Measurements from ENCODE around the gene USP7. TPM values are rescaled to one million over a fixed set of nuclear protein-coding genes. Genes with fewer than 3 reads are reported as not detected.

The USP7 gene
- total RNA-seq, 1 donor from 2014 or later: 74.6 TPM

DNA sequence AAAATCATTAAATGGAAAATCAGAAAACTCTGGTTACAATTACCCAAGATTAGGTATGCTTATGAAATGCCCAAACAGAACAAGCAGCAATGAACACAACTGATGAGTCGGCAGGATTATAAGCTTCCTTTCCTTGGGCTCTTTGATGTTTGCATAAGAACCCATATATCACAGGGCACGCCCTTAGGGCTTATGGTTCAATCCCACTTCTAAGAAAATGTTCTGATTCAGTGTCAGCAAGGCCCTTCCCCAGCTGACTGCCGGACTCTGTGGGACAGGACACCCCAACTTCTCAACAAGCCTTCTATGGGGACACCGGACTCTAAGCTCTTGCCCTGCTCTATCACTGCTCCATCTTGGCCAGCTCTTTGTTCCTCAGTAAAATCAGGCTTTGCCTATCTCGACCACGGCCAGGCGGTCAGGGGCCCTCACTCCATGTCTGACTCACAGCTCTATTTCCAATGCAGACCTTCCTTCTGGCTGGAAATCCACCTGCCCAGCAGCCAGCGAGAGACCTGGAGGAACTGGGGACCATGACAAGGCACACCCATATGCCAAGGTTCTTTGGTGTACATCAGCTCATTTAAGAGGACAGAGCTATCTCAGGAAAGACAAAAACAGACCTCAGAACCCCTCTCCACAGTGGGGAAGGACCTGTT is 54.8 kb downstream of the USP7 start:
- intact Hi-C loops (cut with DNase I): loop anchor here (10.0 kb wide), 1 partner anchor 96 kb away; no protein-coding TSS in a partner anchor
- DNase-seq (ENCODE audit: low spot score): no peak

DNA sequence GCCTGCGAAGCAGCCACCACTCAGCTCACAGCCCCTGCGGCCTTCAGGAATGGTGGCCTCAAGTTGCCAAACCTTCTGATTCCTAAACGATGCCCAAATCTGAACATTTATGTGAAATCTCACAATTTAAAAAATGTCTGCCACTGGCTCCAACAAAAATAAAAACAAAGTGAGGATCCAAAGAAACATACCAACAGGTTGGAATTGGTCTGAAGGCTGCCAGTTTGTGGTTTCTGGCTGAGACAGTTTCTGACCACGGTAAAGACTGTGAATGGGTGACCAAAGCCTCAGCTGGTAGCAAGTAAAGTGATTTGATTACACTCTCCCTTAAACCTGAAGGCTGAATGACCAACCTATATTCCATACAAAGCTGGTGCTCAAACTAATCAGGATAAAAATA is 56.6 kb downstream of the USP7 start:
- intact Hi-C loops (cut with DNase I): loop anchor here (10.0 kb wide), 1 partner anchor 98 kb away; no protein-coding TSS in a partner anchor
- no peak for DNase-seq (ENCODE audit: low spot score)

DNA sequence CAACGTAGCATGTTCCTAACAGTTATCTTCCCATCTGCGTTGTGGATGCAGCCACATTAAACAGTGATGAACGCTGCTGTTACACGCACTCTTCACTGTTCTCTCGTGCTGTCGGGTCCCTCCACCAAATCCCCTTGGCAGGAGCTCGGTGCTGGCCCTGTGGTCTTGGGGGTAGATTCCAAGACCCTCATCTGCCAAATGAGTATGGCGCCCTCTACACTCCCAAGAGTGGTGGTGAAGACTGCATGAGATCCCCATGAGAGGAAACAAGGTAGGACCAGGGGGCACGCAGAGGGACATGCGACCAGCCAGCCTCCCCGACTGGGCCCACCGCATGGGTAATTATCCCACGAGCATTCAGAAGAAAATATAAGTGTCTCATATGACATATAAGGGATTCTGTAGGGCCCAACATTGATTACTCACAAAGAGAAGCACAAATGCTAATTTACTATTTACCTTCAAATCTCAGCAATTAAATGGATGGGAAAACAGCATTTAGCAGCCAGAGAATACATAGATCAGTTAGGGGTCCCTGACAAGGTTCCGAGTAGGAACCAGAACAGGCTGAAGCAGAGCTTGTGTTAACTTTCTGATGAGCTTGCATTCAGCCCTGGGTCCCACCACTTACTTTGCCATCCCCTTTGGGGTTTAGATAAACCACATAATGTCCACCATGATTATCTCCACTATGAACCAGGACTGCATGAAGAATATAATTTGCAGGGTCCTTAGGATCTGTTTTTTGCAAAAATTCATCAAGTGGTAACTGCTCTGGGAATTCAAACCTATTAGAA is 57.7 kb downstream of the USP7 start:
- intact Hi-C loops (cut with DNase I): loop anchor here (10.0 kb wide), 1 partner anchor 99 kb away; no protein-coding TSS in a partner anchor
- no peak for DNase-seq (ENCODE audit: low spot score)

DNA sequence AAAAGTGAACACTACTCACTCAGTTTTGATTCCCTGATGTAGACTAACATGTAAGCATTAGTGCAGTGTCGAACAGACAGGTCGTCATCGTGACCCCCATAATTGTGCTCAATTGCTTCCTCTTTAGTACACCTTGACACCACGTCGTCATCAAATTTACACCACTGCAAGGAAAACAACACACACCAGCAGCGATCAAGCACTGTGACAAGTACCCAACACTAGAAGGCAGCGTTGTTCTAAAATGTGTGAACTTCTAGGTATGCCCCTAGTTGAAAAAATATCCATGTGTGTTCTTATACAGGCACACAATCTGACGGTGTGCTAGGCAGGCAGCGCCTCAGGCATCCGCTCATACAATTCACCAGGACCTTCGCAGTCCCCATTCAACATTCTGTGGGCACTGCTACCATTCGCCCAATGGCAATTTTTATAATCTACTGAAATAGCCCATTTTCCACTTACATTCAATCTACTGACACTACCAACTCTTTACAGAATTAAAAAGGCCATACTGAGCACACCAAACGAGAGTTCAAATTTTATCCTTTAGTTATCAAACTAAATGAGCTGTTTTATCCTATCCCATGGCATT is 58.4 kb downstream of the USP7 start:
- intact Hi-C loops (cut with DNase I): loop anchor here (10.0 kb wide), 1 partner anchor 100 kb away; no protein-coding TSS in a partner anchor

DNA sequence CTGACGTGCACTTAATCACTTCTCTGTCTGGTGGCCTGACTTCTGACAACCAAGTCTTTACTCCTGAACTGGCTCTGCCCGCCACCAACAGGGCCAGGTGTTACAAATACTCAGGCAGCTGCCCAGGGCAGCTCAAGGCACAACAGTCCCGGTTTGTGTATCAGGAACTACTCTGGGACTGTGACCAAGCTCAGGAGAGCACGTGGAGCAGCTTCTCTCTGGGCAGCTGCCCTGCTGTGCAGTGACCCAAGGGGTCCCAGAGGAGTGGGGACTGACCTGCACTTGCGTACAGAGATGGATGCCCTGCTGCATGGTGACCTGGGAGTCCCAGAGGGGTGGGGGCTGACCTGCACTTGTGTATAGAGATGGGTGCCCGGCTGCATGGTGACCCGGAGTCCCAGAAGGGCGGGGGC is 59.7 kb downstream of the USP7 start:
- intact Hi-C loops (cut with DNase I): loop anchor here (10.0 kb wide), 1 partner anchor 101 kb away; no protein-coding TSS in a partner anchor
- DNase-seq (ENCODE audit: low spot score): no peak

More for the DNA sequence above, 58.4 kb downstream of the USP7 start:
- DNase-seq (ENCODE audit: low spot score): no peak

DNA sequence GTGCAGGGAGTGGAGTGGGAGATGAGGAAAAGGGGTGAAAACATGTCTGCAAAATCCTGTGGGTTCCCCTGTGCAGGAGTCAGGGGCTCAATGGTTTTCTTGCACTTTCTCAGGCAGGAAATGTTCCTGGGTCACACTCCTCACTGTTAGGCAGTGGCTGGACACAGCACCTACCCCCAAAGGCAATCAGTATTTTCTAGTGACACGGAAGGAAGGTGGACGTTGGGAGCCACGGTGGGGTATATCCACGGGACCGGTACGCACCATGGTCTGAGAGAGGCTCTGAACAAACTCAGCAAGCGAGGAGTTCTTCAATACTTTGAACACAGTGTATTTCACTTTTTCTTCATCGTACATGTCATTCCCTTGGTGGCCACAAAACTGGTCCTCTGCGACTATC is 60.7 kb downstream of the USP7 start:
- no peak for DNase-seq (ENCODE audit: low spot score)
- intact Hi-C loops (cut with DNase I): loop anchor here (10.0 kb wide), 1 partner anchor 102 kb away; no protein-coding TSS in a partner anchor

DNA sequence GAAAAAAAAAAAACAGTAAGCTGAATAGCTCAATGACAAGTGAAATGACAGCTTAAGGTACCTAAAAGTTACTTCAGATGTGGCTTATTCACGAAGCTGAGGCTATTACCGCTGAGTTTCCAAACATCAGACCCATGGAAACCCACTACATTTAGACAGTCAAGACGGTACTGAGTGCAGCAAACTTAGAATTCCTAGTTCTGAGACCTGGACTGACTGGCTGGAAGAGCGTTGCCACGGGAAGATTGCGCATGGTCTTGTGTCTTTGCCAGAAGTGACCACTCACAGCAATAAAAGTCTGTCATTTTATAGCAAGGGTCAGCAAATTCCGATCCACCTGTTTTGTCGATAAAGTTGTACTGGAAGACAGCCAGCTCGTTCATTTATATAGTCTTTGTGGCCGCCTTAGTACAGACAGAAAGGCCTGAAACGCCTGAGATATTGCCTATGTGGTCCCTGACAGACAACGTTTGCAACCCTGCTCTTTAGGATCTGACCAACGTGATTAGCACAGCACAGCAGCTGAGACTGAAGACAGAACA is 62.3 kb downstream of the USP7 start:
- intact Hi-C loops (cut with DNase I): loop anchor here (10.0 kb wide), 1 partner anchor 103 kb away; no protein-coding TSS in a partner anchor
- no peak for DNase-seq (ENCODE audit: low spot score)

DNA sequence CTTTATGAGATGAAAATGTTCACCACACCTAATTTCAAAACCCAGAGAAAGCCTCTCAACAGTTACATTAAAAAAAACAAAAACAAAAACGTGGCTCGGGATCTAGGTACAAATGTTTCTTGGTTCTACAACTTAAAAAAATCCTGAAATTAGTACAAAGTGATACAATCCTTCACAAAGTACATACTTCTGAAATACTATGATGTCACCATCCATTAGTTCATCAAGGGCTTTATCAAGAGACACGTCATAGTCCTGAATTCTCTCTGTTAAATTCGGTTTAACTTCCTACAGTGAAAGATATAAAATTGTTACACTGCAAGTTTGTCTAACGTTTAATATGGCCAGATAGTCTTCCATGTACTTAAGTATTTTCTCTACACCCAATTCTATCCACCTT is 63.4 kb downstream of the USP7 start:
- intact Hi-C loops (cut with DNase I): loop anchor here (10.0 kb wide), 1 partner anchor 104 kb away; no protein-coding TSS in a partner anchor
- DNase-seq (ENCODE audit: low spot score): no peak

DNA sequence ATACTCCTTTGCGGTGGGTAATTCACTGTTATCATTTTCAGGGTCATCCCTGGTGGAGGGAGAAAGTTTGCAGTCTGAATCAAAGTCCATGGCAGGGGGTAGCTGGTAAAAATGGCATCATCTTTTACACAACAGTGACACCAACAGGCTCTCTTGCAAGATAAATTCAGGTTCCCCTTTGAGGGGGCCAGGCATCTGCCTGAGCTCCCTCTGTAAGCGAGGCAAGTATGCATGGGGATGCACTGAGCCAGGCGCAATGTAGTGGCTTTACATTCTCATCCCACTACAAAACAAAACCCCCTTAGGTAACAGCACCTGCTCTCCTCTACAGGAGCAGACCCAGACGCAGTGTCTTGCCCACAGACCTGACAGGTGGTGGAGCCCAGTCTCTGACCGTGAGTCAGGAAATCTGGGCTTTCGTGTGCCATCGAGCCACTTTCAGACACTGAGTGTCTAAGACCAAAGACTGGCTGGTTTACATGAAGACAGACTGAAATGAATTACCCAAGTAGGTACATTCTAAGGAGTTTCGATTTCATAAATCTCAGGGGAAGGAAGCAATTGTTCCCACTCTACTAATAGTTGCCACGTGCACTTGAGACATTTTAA is 63.9 kb downstream of the USP7 start:
- no peak for DNase-seq (ENCODE audit: low spot score)
- intact Hi-C loops (cut with DNase I): loop anchor here (10.0 kb wide), 1 partner anchor 105 kb away; no protein-coding TSS in a partner anchor

DNA sequence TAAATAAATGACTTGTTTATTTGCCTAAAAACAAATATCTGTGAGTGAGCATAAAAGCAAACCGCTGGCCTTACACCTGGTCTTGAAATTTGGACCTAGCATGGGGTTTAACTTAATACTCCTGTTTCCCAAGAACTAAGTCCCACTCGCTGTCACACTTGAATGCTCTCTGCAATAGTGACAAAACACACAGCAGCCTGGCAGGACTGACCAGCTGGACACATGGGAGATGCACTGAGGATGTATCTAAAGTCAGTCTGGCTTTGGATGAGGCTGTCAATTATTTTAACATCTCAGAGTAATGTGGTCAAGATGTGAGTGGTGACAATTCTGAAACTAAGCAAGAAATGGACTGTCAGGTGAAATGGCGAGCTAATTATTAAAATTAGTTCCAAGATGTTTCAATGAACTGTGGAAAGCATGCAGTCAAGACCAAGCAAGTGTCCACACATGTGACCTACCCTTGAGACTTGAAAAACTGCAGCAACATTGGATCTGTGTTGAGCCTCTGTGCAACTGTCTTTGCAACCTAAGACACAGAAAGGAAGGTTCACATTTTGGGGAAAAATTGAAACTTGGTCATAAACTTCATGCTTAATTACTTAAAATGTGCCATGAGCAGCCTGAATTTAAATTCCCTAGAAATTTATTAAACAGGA is 64.9 kb downstream of the USP7 start:
- intact Hi-C loops (cut with DNase I): no loop called here
- no peak for DNase-seq (ENCODE audit: low spot score)

DNA sequence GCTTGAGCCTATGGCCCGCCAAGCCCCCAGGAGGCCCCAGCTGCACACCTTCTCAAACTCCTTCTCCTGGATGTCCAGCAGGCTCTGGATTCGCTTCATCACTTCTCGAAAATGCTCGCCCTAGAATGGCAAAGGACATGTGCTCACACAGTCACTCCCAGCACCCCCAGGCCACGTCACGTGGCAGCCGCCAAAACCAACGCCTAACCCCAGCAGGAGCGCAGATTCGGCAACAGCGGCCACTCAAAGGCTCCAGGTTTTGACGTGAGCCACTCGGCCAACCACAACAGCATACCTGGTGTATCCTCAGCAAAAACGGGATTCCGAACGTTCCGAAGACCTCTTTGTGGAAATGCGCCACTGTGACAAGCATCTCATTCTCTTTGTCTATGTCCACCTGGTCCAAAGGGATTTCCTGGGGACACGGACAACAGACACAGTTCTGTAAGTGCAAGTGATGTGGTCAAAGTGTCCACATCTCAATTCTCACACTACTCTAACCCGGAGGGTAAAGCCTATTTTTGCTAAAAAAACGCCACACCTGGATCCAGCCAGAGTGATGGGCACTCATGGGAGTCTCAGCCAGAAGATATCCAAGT is 68.9 kb downstream of the USP7 start:
- peak; percentile 39 for DNase-seq (ENCODE audit: low spot score)
- intact Hi-C loops (cut with DNase I): no loop called here

DNA sequence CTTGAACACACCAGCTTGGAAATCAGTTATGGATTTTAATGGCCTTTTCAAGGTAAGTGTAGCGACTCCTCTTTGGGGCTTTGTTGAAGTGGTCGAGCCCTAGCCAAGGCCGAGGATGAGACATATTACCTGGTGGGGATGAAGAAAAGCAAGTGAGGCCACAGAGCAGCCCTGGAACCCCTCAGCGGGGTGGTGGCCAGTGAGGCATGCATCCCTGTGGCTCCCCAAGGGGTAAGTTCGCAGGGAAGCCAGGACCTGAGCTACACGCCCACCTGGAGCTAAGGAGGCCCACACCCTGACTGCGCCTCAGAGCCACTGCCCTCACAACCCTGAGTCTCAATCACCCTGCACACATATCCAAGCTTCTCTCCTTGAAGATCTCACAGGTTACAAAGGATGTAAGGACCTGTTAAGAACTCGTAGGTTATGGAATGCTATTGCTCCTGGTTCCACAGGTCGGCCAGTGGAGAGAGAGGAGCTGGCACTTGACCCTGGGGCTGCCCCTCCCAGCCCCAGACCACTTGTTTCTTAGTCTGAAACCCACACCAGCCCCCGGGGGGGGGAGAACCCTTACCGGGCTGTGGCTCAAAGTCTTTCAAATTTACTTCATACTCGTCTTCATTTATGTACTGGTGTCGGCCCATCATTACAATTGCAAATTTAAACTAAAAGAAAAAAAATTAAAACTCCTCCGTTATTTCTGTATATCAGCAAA is 69.6 kb downstream of the USP7 start:
- intact Hi-C loops (cut with DNase I): no loop called here
- DNase-seq (ENCODE audit: low spot score): peak; percentile 49

DNA sequence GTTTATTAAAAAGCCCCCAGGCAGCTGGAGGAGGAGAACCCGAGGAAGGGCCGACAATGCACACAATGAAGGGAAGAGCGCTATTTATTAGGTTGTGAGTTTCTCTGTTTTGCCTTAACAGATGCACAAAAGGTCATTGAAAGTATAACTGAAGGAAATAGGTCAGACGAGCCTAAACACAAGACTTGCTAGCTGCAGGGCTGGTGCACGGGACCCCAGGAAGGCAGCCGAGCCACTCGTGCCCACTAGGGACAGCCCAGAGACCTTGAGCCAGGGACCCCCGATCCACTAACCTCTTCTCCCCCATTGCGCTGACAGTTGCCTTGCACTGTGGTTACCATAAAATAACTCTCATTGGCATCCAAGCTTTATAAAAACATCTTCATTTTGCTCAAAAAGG is 70.3 kb downstream of the USP7 start:
- intact Hi-C loops (cut with DNase I): no loop called here
- DNase-seq (ENCODE audit: low spot score): peak; percentile 51

DNA sequence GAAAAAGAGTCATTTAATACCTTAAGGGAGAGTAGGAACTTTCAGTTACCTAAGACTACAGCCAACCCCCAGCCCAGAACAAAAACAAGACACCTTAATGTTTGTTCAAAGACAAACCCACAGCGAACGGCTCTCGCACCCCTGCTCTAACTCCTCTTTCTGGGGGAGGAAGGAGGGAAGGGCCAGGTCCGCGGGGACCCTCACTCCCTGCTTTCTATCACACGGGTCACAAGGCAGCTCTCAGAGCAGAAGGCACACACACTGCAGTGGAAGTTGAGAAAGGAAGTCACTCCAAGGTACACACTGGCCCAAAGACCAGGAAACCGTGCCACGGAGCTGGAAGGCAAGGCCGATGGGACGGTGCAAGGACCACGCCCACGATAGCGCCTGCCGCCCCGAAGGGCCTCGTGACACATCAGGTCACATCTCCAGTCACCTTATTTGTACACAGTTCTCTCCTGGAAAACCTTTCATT is 71.6 kb downstream of the USP7 start:
- intact Hi-C loops (cut with DNase I): no loop called here
- peak; percentile 51 for DNase-seq (ENCODE audit: low spot score)

DNA sequence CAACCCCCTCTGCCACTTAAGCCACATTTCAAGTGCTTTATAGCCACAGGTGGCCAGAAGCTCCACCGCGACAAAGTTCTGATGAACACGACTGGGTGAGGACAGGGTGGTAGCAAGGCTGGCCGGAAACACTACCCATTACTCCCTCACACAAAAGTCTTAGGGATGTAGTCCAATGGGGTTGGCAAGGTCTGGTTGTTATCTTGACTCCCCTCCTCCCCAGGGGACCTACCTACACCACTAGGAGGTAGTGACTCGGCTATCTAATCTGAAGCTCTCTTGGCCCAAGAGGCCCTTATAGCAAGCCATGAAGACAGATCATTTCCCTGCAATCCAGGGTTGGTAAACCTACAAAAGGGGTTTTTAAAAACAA is 73.2 kb downstream of the USP7 start:
- no peak for DNase-seq (ENCODE audit: low spot score)
- intact Hi-C loops (cut with DNase I): no loop called here

DNA sequence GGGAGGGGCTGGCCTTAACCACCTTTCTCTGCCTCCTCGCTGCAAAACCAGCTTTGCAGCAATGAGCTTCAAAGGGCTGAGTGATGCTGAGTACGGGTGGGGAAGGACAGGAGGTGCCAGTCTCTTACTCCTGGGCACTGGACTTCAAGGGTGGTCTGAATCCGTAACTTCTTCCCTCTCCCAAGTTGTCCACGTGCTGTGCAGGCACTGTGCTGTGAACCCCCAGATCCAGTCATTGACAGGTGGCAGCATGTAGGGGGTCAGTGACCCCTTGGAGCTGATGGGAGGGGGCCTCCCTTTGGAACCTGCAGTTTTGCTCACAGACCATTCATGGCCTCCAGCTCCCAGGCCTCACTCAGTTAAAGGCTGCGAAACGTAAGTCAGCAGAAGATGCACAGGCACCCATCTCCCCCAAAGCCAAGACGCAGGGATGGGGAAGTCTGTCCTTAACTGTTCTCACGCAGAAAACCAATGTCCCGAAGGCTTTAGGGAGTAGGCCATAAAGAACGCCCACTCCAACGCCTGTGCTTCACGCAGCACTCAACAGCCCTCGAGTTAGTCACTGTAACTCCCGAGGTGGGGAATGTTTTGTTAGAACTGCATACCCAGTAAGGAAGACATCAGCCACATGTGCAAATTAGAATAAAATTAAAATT is 73.7 kb downstream of the USP7 start:
- intact Hi-C loops (cut with DNase I): no loop called here
- no peak for DNase-seq (ENCODE audit: low spot score)
